ENCODE measurements around the gene TMEM43.

The TMEM43 gene

GRCh38 chr3:14188041-14188754, 63.3 kb downstream of the TMEM43 start:
- H3K9me3 ChIP-seq (ENCODE audit: control insufficient read depth, insufficient read depth, low read length), result no peaks in the 10 kb centered on the region
- H3K9me2 ChIP-seq (replicated peaks; ENCODE audit: control insufficient read depth, low read length), result no peaks in the 10 kb centered on the region
- no peak for TF ChIP-seq EZH2phosphoT487 (IDR thresholded peaks at IDR 0.05; ENCODE audit: borderline replicate concordance, low read length)
- TF ChIP-seq, protein P1, sequence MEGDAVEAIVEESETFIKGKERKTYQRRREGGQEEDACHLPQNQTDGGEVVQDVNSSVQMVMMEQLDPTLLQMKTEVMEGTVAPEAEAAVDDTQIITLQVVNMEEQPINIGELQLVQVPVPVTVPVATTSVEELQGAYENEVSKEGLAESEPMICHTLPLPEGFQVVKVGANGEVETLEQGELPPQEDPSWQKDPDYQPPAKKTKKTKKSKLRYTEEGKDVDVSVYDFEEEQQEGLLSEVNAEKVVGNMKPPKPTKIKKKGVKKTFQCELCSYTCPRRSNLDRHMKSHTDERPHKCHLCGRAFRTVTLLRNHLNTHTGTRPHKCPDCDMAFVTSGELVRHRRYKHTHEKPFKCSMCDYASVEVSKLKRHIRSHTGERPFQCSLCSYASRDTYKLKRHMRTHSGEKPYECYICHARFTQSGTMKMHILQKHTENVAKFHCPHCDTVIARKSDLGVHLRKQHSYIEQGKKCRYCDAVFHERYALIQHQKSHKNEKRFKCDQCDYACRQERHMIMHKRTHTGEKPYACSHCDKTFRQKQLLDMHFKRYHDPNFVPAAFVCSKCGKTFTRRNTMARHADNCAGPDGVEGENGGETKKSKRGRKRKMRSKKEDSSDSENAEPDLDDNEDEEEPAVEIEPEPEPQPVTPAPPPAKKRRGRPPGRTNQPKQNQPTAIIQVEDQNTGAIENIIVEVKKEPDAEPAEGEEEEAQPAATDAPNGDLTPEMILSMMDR (IDR thresholded peaks at IDR 0.05; ENCODE audit: low read depth, low read length, poor library complexity, severe bottlenecking), result no peak
- no peak overlapping the region for H3K4me3 ChIP-seq (ENCODE audit: low read length)
- H3K36me3 ChIP-seq (ENCODE audit: control insufficient read depth, low read length), result peaks cover 55% of the 10 kb centered on the region
- peaks cover 82% of the 10 kb centered on the region for H3K79me2 ChIP-seq (ENCODE audit: control insufficient read depth, low read length)
- H3K27ac ChIP-seq (ENCODE audit: low read depth, low read length), result no peak overlapping the region
- H3F3A ChIP-seq (ENCODE audit: control insufficient read depth, insufficient read depth), result 0 out of 2 replicates have a peak, but pooled peaks cover 3% of the 10 kb centered on the region
- no peaks in the 10 kb centered on the region for H3K27me3 ChIP-seq (ENCODE audit: control insufficient read depth, low read length)
- H3K4me2 ChIP-seq (ENCODE audit: low read length), result no peak overlapping the region
- peaks cover under 1% of the 10 kb centered on the region; the same call in 1 of the 2 replicates for H3K4me1 ChIP-seq (ENCODE audit: control insufficient read depth, low read length)
- peaks cover under 1% of the 10 kb centered on the region; the same call in 1 of the 2 replicates for H4K20me1 ChIP-seq (ENCODE audit: control insufficient read depth, insufficient read depth, low read depth, low read length)

Measured in DOHH2 (cell line).